SK-N-SH (cell line): ENCODE measurements around the gene FCRL5. TPM values are rescaled to one million over a fixed set of nuclear protein-coding genes. Genes with fewer than 3 reads are reported as not detected.

Source experiments
- CTCF ChIA-PET: fragments of 300-600, 350-600 bp; formaldehyde crosslinking; extraction: SDS; loops from one replicate; lab custom pipeline; 2021; lab: Yijun Ruan, JAX
- POLR2A ChIA-PET: fragments of 350-600 bp; sonication (Branson Sonifier 250); formaldehyde crosslinking; extraction: SDS; loops from one replicate; lab custom pipeline; 2020; ENCODE audit warnings: antibody characterized with exemption, inconsistent platforms; lab: Yijun Ruan, JAX
- DNase-seq: peaks from one replicate; pipeline ENCODE4 v3.0.0; 2012
- H2AFZ ChIP-seq: fragments of 200-600 bp; sonication (generic); 2 replicates; pipeline ENCODE4 v1.8.1; 2016; ENCODE audit warnings: antibody characterized with exemption, mild to moderate bottlenecking, low read depth
- H3F3A ChIP-seq: fragments of 200-600 bp; sonication (generic); replicated peaks from 2 replicates; pipeline ENCODE3; 2016; ENCODE audit warnings: antibody characterized with exemption, mild to moderate bottlenecking; ENCODE audit not compliant: insufficient read depth
- H3K27ac ChIP-seq, 2 experiments: fragments of 200-500 bp in 1 of 2; fragments of 200-600 bp in 1 of 2; sonication (Bioruptor generic) in 1 of 2; sonication (generic), shearing (Covaris generic) in 1 of 2; 2 replicates each; pipeline versions ENCODE4 v1.5.1 to v1.6.1; 2014 to 2016; ENCODE audit warnings: low read depth in 2 of 2, inconsistent platforms in 1 of 2, low read length in 1 of 2, mild to moderate bottlenecking in 1 of 2, mixed read lengths in 1 of 2
- H3K27me3 ChIP-seq: fragments of 200-600 bp; sonication (generic), shearing (Covaris generic); 2 replicates; pipeline ENCODE4 v1.6.1; 2016; ENCODE audit warnings: mixed run types; ENCODE audit not compliant: insufficient read depth
- H3K36me3 ChIP-seq, 2 experiments: fragments of 200-500 bp in 1 of 2; fragments of 200-600 bp in 1 of 2; sonication (Bioruptor generic) in 1 of 2; sonication (generic) in 1 of 2; replicated peaks in 1 of 2; 2 replicates each; pipeline versions ENCODE3 to v1.5.1; 2014 to 2016; ENCODE audit warnings: low read length in 1 of 2, mild to moderate bottlenecking in 1 of 2; ENCODE audit not compliant: insufficient read depth in 2 of 2, control insufficient read depth in 1 of 2
- H3K4me1 ChIP-seq, 2 experiments: fragments of 200-500 bp in 1 of 2; fragments of 200-600 bp in 1 of 2; sonication (Bioruptor generic) in 1 of 2; sonication (generic), shearing (Covaris generic) in 1 of 2; 2 replicates each; pipeline versions ENCODE4 v1.5.1 to v1.6.1; 2014 to 2016; ENCODE audit warnings: low read depth in 1 of 2, low read length in 1 of 2, mixed run types in 1 of 2; ENCODE audit not compliant: insufficient read depth in 2 of 2, control insufficient read depth in 1 of 2
- H3K4me2 ChIP-seq: fragments of 200-600 bp; sonication (generic), shearing (Covaris generic); 2 replicates; pipeline ENCODE4 v1.6.1; 2017; ENCODE audit warnings: mixed run types
- H3K4me3 ChIP-seq, 2 experiments: fragments of 200-500 bp in 1 of 2; fragments of 200-600 bp in 1 of 2; sonication (Bioruptor generic) in 1 of 2; sonication (generic), shearing (Covaris generic) in 1 of 2; 2 replicates each; pipeline versions ENCODE4 v1.5.1 to v1.8.1; 2014 to 2016; ENCODE audit warnings: low read depth in 2 of 2, inconsistent platforms in 1 of 2, low read length in 1 of 2, mild to moderate bottlenecking in 1 of 2, mixed read lengths in 1 of 2, moderate library complexity in 1 of 2
- H3K79me2 ChIP-seq: fragments of 200-600 bp; sonication (generic); 2 replicates; pipeline ENCODE4 v1.8.1; 2017; ENCODE audit warnings: mild to moderate bottlenecking; ENCODE audit not compliant: insufficient read depth
- H3K9ac ChIP-seq: fragments of 200-600 bp; sonication (generic); 2 replicates; pipeline ENCODE4 v1.6.1; 2017; ENCODE audit warnings: mixed run types
- H3K9me2 ChIP-seq: fragments of 200-600 bp; sonication (generic); 2 replicates; pipeline ENCODE4 v1.6.1; 2017; ENCODE audit warnings: mixed run types
- H3K9me3 ChIP-seq: fragments of 200-600 bp; sonication (generic); 2 replicates; pipeline ENCODE4 v1.6.1; 2017; ENCODE audit warnings: mixed run types, mild to moderate bottlenecking, moderate library complexity
- H4K20me1 ChIP-seq: fragments of 200-600 bp; sonication (generic); 2 replicates; pipeline ENCODE4 v1.6.1; 2017; ENCODE audit warnings: mild to moderate bottlenecking, mixed run types; ENCODE audit not compliant: insufficient read depth
- ELF1 ChIP-seq: IDR thresholded peaks from 2 replicates; pipeline ENCODE4 v1.4.0; 2012
- FOXJ3 ChIP-seq: sonication (generic); formaldehyde crosslinking; IDR thresholded peaks from 2 replicates; pipeline ENCODE4 v1.5.1; 2020; ENCODE audit warnings: mild to moderate bottlenecking, missing genetic modification reagents
- JUND ChIP-seq: IDR thresholded peaks from 2 replicates; pipeline ENCODE4 v1.4.0; 2012
- MXI1 ChIP-seq: IDR thresholded peaks from 2 replicates; pipeline ENCODE4 v1.6.1; 2012; ENCODE audit warnings: mild to moderate bottlenecking, low read depth, low read length, improper control_type of control experiment
- NFIC ChIP-seq: IDR thresholded peaks from 2 replicates; pipeline ENCODE4 v1.4.0; 2012; ENCODE audit warnings: borderline replicate concordance
- POLR2AphosphoS5 ChIP-seq: IDR thresholded peaks from 2 replicates; pipeline ENCODE4 v1.6.1; 2012; ENCODE audit warnings: low read depth, low read length
- RAD21 ChIP-seq: IDR thresholded peaks from 2 replicates; pipeline ENCODE4 v1.6.1; 2012; ENCODE audit warnings: mild to moderate bottlenecking, low read length
- RCOR1 ChIP-seq: fragments of 150-350 bp; IDR thresholded peaks from 2 replicates; pipeline ENCODE4 v1.6.1; 2017; ENCODE audit warnings: antibody characterized with exemption, low read length
- RFX5 ChIP-seq: IDR thresholded peaks from 2 replicates; pipeline ENCODE4 v1.6.1; 2012; ENCODE audit warnings: mild to moderate bottlenecking, improper control_type of control experiment, low read length
- SIN3A ChIP-seq: IDR thresholded peaks from 2 replicates; pipeline ENCODE4 v1.6.1; 2012; ENCODE audit warnings: low read depth, mild to moderate bottlenecking, low read length, moderate library complexity, borderline replicate concordance
- SMC3 ChIP-seq: IDR thresholded peaks from 2 replicates; pipeline ENCODE4 v1.6.1; 2012; ENCODE audit warnings: low read depth, low read length, improper control_type of control experiment
- TAF1 ChIP-seq: IDR thresholded peaks from 2 replicates; pipeline ENCODE4 v1.6.1; 2012; ENCODE audit warnings: low read depth, mild to moderate bottlenecking, low read length, moderate library complexity, borderline replicate concordance
- TCF12 ChIP-seq: IDR thresholded peaks from 2 replicates; pipeline ENCODE4 v1.4.0; 2012
- TEAD4 ChIP-seq: IDR thresholded peaks from 2 replicates; pipeline ENCODE4 v1.4.0; 2012; ENCODE audit warnings: mild to moderate bottlenecking, borderline replicate concordance; ENCODE audit not compliant: insufficient read depth
- USF1 ChIP-seq: IDR thresholded peaks from 2 replicates; pipeline ENCODE4 v1.4.0; 2012; ENCODE audit warnings: low read depth, borderline replicate concordance
- YY1 ChIP-seq: IDR thresholded peaks from 2 replicates; pipeline ENCODE4 v1.4.0; 2012; ENCODE audit warnings: low read depth, mild to moderate bottlenecking
- ZBTB33 ChIP-seq: IDR thresholded peaks from 2 replicates; pipeline ENCODE4 v1.4.0; 2012; ENCODE audit warnings: low read depth, borderline replicate concordance
- WGBS: methylation state at CpG from one replicate; pipeline ENCODE4 v1.1.6; 2017; ENCODE audit warnings: low lambda C conversion rate; 5-methylcytosine and 5-hydroxymethylcytosine counted together
- polyA plus RNA-seq, 3 experiments: library from polyadenylated mRNA; depleted of rRNA; stranded (reverse); fragments of >200 nt; gene quantifications; 2 replicates each; pipeline ENCODE4 v1.2.3, GENCODE V29; 2012
- TF ChIP-seq, protein P1 (sequence below): IDR thresholded peaks from 2 replicates; pipeline ENCODE4 v1.4.0; 2012; ENCODE audit warnings: low read depth
- TF ChIP-seq, protein P2 (sequence below): IDR thresholded peaks from 2 replicates; pipeline ENCODE4; 2012
- TF ChIP-seq, protein P3 (sequence below): fragments of 150-350 bp; IDR thresholded peaks from 2 replicates; pipeline ENCODE4 v1.6.1; 2017; ENCODE audit warnings: antibody characterized with exemption, low read length, low read depth, borderline replicate concordance

FCRL5 gene
- polyA plus RNA-seq, 1 of the 3 experiments (the other 2 are of a cell fraction), result not detected

DNA sequence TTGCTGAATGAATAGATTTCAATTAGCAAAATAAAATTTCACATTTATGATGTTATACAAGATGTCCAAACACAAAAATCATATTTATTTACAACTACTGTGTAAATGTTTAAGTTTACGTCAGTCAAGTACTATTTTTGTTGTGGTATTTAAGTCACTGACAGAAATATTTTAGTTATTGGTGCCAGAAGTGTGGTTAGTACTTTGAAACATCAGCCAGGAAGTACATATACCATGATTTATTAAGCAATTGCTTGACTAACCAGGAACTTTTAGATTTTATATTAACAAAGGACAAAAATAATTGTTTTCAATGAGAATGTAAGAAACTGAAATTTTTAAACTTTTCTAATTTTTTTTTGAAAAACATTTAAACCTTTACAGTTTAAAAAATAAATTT is 47.9 kb upstream of the FCRL5 start (continued):
- TF ChIP-seq USF1 (no peak), POLR2AphosphoS5 (no peak), TCF12 (no peak), SIN3A (no peak), TEAD4 (no peak), TAF1 (no peak), ELF1 (no peak), NFIC (no peak), RCOR1 (no peak), MXI1 (no peak), YY1 (no peak), FOXJ3 (CRISPR knock-in tag) (no peak)
- TF ChIP-seq, protein P1, sequence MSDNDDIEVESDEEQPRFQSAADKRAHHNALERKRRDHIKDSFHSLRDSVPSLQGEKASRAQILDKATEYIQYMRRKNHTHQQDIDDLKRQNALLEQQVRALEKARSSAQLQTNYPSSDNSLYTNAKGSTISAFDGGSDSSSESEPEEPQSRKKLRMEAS, result no peak

DNA sequence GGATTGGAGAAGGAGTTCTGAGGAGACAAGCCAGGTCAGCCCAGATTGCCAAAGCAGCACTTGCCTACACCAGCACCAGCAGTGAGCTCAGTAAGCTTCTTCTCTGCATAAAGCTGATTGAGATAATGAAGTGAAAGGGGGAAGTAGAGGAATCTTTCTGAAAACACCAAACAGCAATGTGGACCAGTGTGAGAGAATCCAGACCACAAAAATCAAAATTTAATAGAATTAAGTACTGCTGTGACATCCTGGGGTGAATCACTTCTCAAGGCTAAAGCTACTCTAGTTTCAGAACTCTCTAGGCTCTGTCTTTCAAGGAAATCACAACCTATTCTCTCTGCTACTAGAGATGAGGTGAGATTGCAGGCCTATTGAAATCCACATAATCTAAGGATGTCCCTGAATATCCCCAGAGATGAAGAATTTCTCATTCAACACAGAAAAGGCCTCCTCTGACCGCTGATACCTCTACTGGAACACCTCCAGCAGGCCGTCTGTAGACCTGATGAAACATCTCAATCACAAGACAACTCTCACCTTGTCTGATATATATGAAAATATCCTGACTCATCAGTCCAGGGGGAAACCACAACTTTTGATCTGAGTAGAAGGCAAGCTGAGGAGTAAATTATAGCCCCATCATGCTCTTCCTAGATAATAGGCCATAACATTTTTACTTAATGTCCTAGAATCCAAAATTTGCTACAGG is 45.8 kb upstream of the FCRL5 start, which contains the start of gene FCRL4:
Gene FCRL4 (minus strand): TSS at position 127 of the 709 bp plus-strand sequence. CDS start 141 bp downstream, outside the sequence.
- WGBS, result 0% methylated on average over 2 of the region's 2 CpGs
- Histone ChIP-seq H2AFZ (no peak within 1 kb of the TSS), H3K9ac (no peak within 1 kb of the TSS), H3K4me2 (no peak within 1 kb of the TSS), H4K20me1 (no peaks in the 10 kb centered on the region), H3K4me1 (no peaks in the 10 kb centered on the region), H3K36me3 (no peaks in the 10 kb centered on the region), H3K9me3 (no peaks in the 10 kb centered on the region), H3K27me3 (no peaks in the 10 kb centered on the region; the same call in 1 of the 2 replicates), H3K27ac (no peak within 1 kb of the TSS), H3K9me2 (no peaks in the 10 kb centered on the region), H3F3A (no peaks in the 10 kb centered on the region), H3K4me3 (no peak within 1 kb of the TSS), H3K79me2 (no peaks in the 10 kb centered on the region)
- no peak for TF ChIP-seq TEAD4
- no peak for TF ChIP-seq RAD21
- no peak for TF ChIP-seq JUND
- TF ChIP-seq YY1, result no peak
- no peak for TF ChIP-seq SMC3
- TF ChIP-seq FOXJ3 (CRISPR knock-in tag), result no peak
- TF ChIP-seq, protein P1, result no peak
- TF ChIP-seq MXI1, result no peak
- TF ChIP-seq USF1, result no peak
- TF ChIP-seq, protein P2, sequence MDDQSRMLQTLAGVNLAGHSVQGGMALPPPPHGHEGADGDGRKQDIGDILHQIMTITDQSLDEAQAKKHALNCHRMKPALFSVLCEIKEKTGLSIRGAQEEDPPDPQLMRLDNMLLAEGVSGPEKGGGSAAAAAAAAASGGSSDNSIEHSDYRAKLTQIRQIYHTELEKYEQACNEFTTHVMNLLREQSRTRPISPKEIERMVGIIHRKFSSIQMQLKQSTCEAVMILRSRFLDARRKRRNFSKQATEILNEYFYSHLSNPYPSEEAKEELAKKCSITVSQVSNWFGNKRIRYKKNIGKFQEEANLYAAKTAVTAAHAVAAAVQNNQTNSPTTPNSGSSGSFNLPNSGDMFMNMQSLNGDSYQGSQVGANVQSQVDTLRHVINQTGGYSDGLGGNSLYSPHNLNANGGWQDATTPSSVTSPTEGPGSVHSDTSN, result no peak
- TF ChIP-seq, protein P3, sequence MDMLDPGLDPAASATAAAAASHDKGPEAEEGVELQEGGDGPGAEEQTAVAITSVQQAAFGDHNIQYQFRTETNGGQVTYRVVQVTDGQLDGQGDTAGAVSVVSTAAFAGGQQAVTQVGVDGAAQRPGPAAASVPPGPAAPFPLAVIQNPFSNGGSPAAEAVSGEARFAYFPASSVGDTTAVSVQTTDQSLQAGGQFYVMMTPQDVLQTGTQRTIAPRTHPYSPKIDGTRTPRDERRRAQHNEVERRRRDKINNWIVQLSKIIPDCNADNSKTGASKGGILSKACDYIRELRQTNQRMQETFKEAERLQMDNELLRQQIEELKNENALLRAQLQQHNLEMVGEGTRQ, result no peak
- TF ChIP-seq ZBTB33, result no peak
- TF ChIP-seq ELF1, result no peak
- TF ChIP-seq RFX5, result no peak
- POLR2A ChIA-PET, result no interaction called here
- CTCF ChIA-PET, result interaction anchor here (1.1 to 2.9 kb wide), 2 partner anchors 18 to 393 kb away, joined by 3 to 14 read pairs; no protein-coding TSS in a partner anchor
- no peak for DNase-seq
